Middle frontal gyrus (tissue), 1 donor: ENCODE results near the gene RAPGEF6.
"Not testable (repeated sequence)": the region's sequence is repeated elsewhere in the genome, so short reads cannot be mapped to it uniquely, and the experiment has no call there.

Source experiments
- DNase-seq: peaks from one replicate; pipeline ENCODE4 v3.0.0-alpha.2; 2015; ENCODE audit warnings: low spot score; ENCODE audit errors: extremely low spot score

Gene RAPGEF6

GRCh38 chr5:131640043-131640856 lies 5.2 kb upstream of the RAPGEF6 start:
- no peak for DNase-seq

GRCh38 chr5:131639148-131639547 lies 4.1 kb upstream of the RAPGEF6 start:
- no peak for DNase-seq

- no peak for DNase-seq
These were observed 2.7 kb upstream of the RAPGEF6 start for GRCh38 chr5:131637694-131638093.

- no peak for DNase-seq
These were observed 899 bp upstream of the RAPGEF6 start for GRCh38 chr5:131635684-131636572.

DNA sequence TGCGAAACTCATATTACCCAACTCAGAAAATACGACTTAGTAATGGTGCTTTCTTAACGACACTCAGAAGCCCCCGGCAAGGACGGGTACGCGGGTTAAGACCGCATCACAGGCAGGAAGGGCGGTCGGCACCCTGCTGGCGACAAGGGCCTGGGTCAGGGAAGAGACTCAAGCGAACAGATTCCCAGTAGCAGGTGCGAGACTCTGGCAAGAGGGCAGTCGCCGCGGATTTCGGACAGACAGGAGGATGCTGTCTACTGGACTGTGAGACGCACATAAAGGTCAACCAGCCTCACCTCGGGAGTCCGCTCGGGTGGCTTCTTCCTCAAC lies 398 bp downstream of the RAPGEF6 start:
- no peak for DNase-seq

GRCh38 chr5:131634238-131634637 lies 791 bp downstream of the RAPGEF6 start:
- DNase-seq: no peak

GRCh38 chr5:131633830-131634229 lies 1.2 kb downstream of the RAPGEF6 start:
- DNase-seq: no peak

DNA sequence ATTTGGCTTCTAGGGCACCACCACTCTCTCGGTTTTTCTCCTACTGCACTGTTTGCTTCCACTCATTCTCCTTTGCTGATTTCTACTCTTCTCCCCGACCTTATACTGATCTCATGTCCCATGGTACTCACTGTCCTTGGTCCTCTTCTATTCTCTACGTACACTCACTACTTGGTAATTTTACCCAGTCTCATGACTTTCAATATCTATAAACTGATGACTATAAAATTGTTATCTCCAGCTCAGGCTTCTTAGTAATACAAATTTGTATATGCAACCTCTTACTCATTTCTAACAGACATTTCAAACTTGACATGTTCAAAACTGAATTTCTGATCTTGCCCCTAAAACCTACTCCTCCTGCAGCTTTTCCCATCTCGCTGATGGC lies 4.1 kb downstream of the RAPGEF6 start:
- DNase-seq: no peak

DNA sequence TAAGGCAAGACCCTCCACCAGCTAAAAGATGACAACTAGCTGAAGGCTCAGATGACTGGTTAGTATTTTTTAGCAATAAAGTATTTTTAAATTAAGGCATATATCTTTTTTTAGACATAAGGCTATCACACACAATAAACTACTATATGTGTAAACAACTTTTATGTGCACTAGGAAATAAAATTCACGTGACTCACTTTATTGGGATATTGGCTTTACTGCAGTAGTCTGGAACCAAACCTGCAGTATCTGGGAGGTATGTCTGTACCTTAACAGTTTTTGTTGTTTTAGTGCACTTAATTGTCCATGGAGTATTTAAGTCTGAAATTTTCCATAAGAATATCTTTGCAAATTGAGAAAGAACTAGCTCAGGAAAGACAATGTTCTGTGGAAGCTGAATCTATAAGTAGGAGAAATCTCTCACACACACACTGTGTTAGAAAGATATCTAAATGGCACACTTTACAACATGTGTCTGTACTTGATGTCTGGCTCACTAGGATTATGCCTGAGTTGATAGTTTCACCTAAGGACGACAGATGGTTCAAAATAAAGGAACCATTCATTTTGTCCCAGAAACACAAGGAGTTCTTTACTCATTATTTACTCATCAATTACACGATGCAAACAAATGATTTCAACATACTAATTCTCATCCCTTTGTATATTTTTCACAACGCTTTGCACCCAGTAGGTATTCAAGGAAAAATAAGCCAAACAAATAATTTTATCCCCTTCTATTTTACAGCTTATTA lies 4.6 kb downstream of the RAPGEF6 start:
- DNase-seq: no peak

- no peak for DNase-seq
These were observed 6.0 kb downstream of the RAPGEF6 start for GRCh38 chr5:131628990-131629389.

- no peak for DNase-seq
These were observed 7.7 kb downstream of the RAPGEF6 start for GRCh38 chr5:131627207-131627865.

DNA sequence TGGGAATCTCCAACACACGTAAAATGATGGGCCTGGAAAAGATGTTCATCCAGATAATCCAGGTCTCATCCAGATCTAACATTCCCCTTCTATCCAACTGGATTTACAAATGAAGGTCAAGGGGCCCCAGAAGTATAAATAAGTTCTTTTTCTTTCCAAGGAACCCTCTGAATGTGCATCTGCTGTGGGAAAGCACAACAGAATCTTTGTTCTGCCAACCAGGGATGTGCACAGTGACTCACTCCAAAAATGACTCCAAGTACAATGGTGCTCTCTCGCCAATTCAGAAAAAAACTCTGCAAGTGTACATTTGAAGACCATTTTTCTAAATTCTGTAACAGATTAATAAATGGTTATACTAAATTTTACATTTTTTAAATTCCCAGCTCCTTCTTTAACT lies 12.4 kb downstream of the RAPGEF6 start:
- DNase-seq: peak; percentile 56

DNA sequence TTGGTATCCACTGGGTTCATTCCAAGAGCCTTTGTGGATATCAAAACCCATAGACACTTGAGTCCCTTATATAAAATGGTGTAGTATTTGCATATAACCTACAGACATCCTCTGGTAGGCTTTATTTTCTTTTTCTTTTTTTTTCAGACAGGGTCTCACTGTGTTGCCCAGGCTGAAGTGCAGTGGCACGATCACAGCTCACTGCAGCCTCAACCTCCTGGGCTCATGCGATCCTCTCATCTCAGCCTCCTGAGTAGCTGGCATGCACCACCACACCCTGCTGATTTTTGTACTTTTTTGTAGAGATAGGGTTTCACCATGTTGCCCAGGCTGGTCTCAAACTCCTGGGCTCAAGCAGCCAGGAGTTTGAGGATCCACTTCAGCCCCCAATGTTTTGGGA lies 13.9 kb downstream of the RAPGEF6 start:
- not testable (repeated sequence) for DNase-seq

GRCh38 chr5:131619102-131619501 lies 15.9 kb downstream of the RAPGEF6 start:
- DNase-seq: no peak

DNA sequence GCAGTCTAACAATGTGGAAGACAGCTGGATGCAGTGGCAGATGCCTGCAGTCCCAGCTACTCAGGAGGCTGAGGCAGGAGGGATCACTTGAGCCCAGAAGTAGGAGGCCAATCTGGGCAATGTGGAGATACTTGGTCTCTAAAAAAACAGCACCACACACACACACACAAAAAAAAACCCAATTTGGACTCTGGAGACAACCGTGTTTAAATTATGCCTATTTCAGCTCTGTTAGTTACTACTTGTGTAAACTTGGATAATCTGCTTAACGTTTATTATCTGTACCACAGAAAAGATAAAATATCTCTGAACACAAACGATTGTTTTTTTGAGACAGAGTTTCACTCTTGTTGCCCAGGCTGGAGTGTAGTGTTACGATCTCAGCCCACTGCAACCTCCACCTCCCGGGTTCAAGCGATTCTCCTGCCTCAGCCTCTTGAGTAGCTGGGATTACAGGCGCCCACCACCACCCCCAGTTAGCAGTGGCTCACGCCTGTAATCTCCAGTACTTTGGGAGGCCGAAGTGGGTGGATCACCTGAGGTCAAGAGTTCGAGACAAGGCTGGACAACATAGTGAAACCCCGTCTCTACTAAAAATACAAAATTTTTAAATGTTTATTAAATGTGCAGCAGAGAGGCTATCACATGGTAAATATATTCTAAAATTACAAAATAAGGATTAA lies 17.7 kb downstream of the RAPGEF6 start:
- DNase-seq: no peak

GRCh38 chr5:131615957-131616356 lies 19.1 kb downstream of the RAPGEF6 start:
- DNase-seq: no peak

- DNase-seq: no peak
These were observed 21.6 kb downstream of the RAPGEF6 start for GRCh38 chr5:131613423-131613822.

DNA sequence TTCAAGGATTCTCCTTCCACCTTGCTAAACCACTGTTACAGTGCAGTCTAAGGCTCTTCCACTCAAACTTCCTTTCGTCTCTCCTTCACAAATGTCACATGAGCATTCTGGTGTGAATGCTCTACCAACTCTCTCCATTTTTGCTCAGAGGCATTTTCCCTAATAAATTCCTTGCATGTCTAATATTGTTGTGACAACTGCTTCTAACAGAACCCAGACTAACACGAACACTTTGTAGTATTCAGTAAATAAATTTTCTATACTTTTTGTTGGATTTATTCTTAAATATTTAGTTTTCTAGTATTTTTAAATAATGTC lies 24.0 kb downstream of the RAPGEF6 start:
- no peak for DNase-seq

- DNase-seq: no peak
These were observed 24.6 kb downstream of the RAPGEF6 start for GRCh38 chr5:131610198-131611063.

DNA sequence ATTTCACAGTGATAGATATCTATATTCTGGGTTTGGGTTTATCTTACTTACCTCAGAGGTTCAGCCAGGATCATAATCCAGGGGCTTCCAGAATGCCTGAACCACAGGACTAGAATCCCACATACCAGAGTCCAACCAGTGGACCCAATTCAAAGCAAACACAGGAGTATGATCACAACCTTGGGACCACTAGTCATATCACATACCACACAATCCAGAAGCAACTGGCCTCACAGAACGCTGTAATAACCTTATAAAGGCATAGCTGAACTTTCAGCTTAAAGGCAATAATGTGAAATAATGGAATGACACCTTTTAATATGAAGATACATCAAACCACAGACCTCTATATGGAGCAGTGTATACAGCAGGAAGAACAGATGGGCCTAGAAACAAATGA lies 25.3 kb downstream of the RAPGEF6 start:
- DNase-seq: no peak
